ENCODE results near the gene TMEM255A.

Gene TMEM255A

DNA sequence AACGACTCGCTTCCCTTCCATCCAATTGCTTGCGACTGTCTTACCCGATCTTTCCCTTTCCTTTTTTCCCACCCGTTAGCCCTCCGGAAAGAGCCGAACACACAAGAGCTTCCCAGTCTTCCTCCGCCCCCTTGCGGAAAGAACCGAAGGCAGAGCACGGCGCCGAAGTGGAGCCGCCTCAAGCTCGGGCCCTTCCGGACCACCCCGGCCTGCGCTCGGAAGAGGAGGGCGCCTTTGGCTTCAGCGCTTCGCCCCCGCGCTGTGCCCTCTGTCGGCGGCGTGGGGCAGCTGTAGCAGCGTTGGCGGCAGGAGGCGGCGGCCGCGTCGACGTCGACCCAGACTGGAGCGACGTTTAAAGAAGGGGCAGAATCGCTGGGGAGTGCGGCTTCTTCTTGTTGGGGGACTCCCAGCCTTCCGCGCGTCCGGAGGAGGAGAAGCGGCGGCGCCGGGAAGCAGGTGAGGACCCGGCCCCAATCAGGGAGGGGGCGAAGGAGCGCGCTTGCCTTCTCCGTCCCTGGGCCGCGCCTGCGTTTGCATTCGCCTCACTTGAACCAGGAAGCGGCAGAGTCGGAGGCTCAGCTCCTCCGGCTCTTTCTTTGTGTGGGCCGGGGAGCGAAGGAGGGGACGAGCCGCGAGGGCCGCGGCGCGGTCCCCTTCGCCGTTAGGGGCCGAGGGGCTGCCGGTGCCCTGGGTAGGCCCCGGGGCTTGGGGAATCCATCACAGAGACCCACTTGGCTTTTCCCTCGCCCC, 60.6 kb downstream of the TMEM255A start, which contains the start of gene ZBTB33:
Gene ZBTB33, plus strand, starts transcription at position 291 of the 750 bp plus-strand sequence. CDS start 2,604 bp downstream, outside the sequence.
- H3K4me3 ChIP-seq (ENCODE audit: low read depth, low read length): peak within 1 kb of the TSS; percentile 74
- TF ChIP-seq, protein P1, sequence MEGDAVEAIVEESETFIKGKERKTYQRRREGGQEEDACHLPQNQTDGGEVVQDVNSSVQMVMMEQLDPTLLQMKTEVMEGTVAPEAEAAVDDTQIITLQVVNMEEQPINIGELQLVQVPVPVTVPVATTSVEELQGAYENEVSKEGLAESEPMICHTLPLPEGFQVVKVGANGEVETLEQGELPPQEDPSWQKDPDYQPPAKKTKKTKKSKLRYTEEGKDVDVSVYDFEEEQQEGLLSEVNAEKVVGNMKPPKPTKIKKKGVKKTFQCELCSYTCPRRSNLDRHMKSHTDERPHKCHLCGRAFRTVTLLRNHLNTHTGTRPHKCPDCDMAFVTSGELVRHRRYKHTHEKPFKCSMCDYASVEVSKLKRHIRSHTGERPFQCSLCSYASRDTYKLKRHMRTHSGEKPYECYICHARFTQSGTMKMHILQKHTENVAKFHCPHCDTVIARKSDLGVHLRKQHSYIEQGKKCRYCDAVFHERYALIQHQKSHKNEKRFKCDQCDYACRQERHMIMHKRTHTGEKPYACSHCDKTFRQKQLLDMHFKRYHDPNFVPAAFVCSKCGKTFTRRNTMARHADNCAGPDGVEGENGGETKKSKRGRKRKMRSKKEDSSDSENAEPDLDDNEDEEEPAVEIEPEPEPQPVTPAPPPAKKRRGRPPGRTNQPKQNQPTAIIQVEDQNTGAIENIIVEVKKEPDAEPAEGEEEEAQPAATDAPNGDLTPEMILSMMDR (IDR thresholded peaks at IDR 0.05; ENCODE audit: low read depth, low read length): peak; percentile 42; the same call in 1 of the 2 replicates

DNA sequence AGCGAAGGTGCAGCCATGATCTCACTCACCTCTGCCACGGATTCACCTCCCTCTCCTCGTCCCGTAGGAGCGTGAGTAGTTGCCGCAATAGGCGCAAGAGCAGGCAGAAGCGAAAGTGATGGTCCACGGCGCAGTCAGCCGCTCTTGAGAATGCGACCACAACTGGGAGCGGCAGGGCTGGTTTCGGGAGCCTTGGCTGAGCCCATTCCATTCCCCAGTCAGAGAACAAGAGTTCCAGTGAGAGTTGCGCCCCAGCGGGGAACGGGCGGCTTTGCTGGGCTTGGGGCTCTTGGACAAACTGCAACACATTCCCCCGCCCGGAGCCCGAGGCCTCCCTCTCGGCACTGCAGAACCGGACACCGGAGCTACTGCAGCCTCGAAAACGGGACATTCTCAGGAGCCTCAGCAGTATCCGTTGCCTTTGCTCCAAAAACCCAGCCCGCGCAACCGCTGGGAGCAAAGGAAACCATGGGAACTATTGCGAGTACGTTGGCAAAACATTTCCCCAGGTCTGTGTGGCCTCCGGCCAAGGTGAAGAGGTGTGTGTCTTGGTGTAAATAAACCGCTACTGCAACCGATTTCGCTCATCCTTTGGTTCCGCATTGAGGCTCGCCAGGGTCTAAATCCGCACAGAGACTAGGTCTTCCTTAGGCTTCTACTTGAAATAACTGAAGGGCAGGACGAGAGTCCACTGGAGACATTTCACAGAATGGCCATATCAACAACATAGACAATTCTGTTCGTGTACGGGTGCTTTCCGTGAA, 66.3 kb downstream of the TMEM255A start:
- TF ChIP-seq, protein P1 (IDR thresholded peaks at IDR 0.05; ENCODE audit: low read depth, low read length): no peak
- H3K4me3 ChIP-seq (ENCODE audit: low read depth, low read length): peak overlapping the region; percentile 67

DNA sequence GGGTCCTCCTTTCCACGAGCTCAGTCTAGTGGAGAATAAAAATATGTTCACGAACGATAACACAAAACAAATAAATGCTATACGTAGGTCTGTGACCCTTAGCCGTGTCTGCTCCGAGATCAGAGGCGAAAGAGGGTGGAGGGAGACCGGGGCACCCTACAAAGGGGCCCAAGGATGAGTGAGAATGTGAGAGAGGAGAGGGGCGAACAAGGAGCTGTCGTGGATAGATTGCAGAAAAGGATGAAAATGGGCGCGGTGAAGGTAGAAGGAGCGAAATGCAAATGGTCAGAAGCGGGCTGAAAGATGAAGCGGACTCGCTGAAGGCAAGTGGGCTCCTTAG, 66.9 kb downstream of the TMEM255A start:
- H3K4me3 ChIP-seq (ENCODE audit: low read depth, low read length): peak overlapping the region; percentile 67

DNA sequence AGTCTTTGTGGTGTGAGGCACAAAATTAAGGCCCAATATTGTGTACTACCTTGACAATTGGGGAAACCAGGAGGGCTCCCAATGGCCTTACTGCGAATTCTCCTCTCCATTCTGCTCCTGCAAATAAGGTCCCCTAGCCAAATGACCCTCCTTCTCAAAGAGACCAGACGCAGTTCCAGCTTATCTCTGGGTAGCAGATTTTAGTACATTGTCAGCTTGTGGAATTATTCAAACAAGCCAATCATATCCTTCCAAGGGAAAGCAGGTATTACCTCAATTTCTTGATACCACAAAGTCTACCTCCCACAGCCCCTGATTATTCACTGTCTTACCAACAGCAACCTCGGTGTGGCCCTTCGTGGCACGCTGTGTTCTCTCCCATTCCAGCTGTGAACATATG, 68.4 kb downstream of the TMEM255A start:
- TF ChIP-seq, protein P1 (IDR thresholded peaks at IDR 0.05; ENCODE audit: low read depth, low read length): no peak
- no peak overlapping the region for H3K4me3 ChIP-seq (ENCODE audit: low read depth, low read length)

More for the DNA sequence above, 66.9 kb downstream of the TMEM255A start:
- TF ChIP-seq, protein P1 (IDR thresholded peaks at IDR 0.05; ENCODE audit: low read depth, low read length): no peak

DNA sequence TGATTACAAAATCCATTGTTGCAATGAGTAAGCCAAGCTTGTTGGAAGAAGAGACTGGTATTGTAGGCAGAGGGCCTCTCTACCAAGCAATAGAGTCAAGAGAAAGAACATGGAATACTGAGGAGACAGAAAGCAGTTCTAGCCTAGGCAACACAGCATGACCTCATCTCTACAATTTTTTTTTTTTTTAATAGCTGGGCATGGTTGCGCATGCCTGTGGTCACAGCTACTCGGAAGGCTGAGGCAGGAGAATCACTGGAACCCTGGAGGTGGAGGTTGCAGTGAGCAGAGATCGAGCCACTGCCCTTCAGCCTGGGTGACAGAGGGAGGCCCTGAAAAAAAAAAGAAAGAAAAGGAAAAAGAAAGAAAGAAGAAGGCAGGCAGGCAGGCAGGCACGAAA, 72.3 kb downstream of the TMEM255A start:
- no peak overlapping the region for H3K4me3 ChIP-seq (ENCODE audit: low read depth, low read length)
- TF ChIP-seq, protein P1 (IDR thresholded peaks at IDR 0.05; ENCODE audit: low read depth, low read length): no peak

DNA sequence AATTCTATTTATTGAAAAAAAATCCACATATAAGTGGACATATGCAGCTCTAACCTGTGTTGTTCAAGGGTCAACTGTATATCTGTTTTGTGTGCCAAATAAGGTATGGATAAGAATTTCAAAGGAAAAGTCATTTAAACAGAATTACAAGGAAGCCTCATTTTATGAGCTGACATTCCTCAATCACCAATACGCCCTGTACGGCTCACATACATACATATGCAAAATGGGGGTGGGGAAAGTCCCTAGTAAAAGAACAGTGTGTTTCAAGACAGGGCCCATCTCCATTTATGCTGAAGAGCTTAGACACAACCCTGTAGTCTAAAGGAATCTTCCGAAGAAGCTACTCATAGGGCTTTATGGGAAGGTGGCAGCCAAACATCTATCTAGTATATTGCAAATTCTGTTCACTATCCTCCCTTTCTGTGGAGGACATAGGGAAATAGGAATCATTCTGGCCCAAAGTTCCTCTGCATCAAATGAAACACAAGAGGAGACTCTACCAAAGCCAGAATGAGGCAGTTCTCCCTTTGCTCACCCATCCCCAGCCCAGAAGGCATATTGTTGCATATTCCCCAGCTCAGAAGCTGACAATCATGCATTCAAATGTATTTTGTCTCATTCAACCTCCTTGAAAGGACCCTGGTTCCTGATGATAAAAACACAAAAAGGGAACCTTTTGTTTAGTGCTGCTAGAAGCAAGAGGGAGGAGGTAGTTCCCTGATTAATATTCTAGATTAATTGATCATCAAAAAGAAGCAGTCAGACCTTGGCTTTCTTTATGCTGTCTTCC, 74.4 kb downstream of the TMEM255A start:
- no peak overlapping the region for H3K4me3 ChIP-seq (ENCODE audit: low read depth, low read length)
- TF ChIP-seq, protein P1 (IDR thresholded peaks at IDR 0.05; ENCODE audit: low read depth, low read length): no peak
